OCI-LY3 (cell line): ENCODE data around the gene VCAN.

Experiments
- CTCF ChIP-seq: fragments of 200-600, 300-600 bp; sonication (generic); IDR thresholded peaks from 2 replicates; pipeline ENCODE4 v1.5.1; 2014; ENCODE audit warnings: antibody characterized with exemption, low read length, low read depth
- EZH2phosphoT487 ChIP-seq: fragments of 200-600 bp; shearing (Covaris generic); IDR thresholded peaks from 2 replicates; pipeline ENCODE4 v1.6.1; 2018; ENCODE audit warnings: antibody characterized with exemption, mixed run types, low read depth

- no peak for TF ChIP-seq CTCF
- no peak for TF ChIP-seq EZH2phosphoT487
Observed at GRCh38 chr5:83471405-83472212, at the start of gene VCAN.
